Coronary artery (tissue), 2 donors: ENCODE measurements around the gene RASL11A.

Experiments used
- DNase-seq: peaks from one replicate; pipeline ENCODE4 v3.0.0-alpha.2; 2017; ENCODE audit warnings: low spot score
- H3K27ac ChIP-seq, 2 donors: fragments of 200-600 bp; sonication (generic); one replicate each; pipeline ENCODE4 v1.5.1; 2016 to 2019
- H3K4me3 ChIP-seq: fragments of 200-600 bp; sonication (generic); 2 replicates; pipeline ENCODE4 v1.5.1; 2016; ENCODE audit warnings: mild to moderate bottlenecking, moderate library complexity
- TF ChIP-seq, protein P1 (sequence below): fragments of 200-600 bp; sonication (generic); IDR thresholded peaks from one replicate; pipeline ENCODE4 v1.5.1; 2019; ENCODE audit warnings: antibody characterized with exemption

Gene RASL11A

DNA sequence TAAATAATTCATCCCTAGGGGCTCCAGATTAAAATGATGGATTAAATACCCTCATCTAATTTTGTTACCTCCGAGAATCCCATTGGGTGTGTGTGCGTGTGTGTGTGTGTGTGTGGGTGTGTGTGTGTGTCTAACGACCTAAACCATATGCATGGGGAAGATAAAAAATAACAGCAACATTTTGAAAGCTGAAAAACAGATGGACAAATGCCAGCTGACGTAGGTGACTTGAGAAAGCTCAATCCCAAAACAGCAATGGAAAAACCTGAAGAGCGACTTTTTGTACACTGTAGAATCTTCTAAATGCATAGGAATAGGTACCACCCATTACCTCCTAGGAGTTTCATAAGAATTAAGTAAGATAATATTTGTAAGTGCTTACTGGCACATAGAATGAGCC lies 27.9 kb upstream of the RASL11A start:
- DNase-seq, result no peak
- no peak overlapping the region for H3K4me3 ChIP-seq
- TF ChIP-seq, protein P1, sequence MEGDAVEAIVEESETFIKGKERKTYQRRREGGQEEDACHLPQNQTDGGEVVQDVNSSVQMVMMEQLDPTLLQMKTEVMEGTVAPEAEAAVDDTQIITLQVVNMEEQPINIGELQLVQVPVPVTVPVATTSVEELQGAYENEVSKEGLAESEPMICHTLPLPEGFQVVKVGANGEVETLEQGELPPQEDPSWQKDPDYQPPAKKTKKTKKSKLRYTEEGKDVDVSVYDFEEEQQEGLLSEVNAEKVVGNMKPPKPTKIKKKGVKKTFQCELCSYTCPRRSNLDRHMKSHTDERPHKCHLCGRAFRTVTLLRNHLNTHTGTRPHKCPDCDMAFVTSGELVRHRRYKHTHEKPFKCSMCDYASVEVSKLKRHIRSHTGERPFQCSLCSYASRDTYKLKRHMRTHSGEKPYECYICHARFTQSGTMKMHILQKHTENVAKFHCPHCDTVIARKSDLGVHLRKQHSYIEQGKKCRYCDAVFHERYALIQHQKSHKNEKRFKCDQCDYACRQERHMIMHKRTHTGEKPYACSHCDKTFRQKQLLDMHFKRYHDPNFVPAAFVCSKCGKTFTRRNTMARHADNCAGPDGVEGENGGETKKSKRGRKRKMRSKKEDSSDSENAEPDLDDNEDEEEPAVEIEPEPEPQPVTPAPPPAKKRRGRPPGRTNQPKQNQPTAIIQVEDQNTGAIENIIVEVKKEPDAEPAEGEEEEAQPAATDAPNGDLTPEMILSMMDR, result no peak
- no peak overlapping the region for H3K27ac ChIP-seq

DNA sequence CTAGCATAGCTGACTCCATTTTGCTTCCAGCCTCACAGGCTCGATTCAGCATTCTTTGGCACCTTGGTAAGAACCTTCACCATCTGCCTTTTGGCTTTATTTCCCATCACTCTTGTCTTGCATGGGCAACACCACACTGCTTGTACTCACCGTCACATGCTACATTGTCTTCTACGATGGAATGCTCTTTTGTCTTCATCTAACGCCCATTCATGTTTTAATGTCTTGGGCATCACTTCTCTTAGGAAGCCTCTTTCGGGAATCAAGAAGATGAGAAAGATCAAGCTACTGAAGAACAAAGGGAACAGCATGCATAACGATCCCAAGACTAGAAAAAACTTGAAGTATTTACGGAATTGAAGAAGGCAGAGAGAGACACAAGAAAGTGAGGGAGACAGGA lies 25.0 kb upstream of the RASL11A start:
- H3K27ac ChIP-seq, result no peak overlapping the region
- DNase-seq, result no peak
- TF ChIP-seq, protein P1, result no peak
- no peak overlapping the region for H3K4me3 ChIP-seq

DNA sequence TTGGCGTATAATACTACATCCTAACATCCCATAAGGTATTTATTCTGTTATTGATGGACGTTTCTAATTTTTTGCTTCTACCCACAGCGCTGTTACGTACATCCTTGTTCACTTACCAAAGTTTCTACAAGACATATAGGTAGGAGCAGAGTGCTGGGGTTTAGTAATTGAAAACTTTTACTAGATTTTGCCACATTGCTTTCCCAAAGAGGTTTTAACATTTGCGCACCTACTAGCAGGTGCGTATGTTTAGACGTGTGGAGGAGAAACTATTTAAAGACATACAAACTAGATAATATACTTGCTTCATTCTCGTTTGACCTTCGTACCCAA lies 19.8 kb upstream of the RASL11A start:
- Histone ChIP-seq H3K4me3 (peak overlapping the region; percentile 95), H3K27ac (peak overlapping the region; percentile 95 to 96)
- TF ChIP-seq, protein P1, result no peak
- no peak for DNase-seq

DNA sequence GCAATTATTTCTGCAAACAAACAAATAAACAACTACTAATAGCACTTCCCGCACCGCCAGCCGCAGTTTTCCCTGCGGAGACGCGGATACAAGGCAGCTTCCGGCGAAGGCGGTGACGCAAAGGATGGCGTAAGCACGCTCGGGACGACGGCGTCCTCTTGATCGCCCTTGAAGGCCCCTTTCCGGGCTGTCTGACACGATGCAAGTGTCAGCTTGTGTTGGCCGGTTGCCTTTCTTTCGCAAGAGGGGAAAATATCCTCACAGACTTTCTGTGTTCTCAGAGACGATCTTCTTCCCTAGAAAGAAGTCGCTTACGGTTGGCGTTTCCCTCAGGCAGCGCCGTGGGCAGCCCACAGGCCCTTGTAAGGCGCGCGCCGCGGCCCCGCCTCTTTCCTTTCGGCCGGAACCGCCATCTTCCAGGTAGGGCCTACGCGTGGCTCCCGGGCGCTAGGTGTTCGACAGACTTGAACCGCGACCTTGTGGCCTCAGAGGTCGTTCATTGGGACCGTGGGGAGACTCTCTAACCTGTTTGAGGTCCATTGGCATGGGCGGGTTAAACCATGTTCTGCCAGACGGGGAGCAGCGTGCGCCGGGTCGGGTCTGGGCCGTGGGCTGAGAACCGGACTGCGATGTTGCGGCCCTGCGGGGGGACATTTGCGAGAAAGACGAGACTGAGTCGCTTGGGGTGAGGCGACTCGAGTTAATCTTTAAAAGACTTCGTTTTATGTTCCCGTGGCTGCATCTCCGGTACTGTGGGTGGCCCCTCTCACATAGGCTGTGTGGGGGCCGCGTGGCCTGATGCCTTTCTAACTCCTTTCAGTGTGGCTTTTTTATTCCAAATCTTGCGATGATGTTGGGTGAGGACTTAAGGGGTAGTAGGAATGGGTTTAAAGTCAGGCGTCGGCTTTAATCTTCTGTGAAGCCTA lies 19.2 kb upstream of the RASL11A start, which contains the start of gene RPL21:
RPL21 (plus strand) TSS at position 393 of the 926 bp plus-strand sequence. CDS start 2,219 bp downstream, outside the sequence.
- peak within 1 kb of the TSS; percentile 95 for H3K4me3 ChIP-seq
- peak; percentile 97 for DNase-seq
- H3K27ac ChIP-seq, result peak within 1 kb of the TSS; percentile 95 to 96
- TF ChIP-seq, protein P1, result no peak

DNA sequence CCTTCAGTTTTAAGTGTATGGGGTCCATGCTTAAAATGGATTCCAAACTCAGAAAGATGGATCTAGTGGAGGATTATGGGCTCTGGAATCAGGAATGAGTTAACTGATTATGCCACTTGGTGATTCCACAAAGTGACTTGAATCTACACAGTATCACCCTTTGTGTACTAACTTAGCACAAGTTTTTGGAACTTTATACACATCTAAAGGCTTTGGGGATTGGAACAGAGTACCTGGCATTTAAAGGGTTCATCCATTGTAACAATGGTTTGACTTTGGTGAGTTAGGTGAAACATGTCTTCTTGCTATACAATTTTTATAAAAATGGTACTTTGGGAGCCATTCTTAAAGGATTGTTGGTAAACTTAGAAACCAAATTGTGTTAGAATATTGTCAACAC lies 18.2 kb upstream of the RASL11A start:
- Histone ChIP-seq H3K27ac (peak overlapping the region; percentile 95 to 96), H3K4me3 (peak overlapping the region; percentile 95)
- TF ChIP-seq, protein P1, result no peak
- no peak for DNase-seq

DNA sequence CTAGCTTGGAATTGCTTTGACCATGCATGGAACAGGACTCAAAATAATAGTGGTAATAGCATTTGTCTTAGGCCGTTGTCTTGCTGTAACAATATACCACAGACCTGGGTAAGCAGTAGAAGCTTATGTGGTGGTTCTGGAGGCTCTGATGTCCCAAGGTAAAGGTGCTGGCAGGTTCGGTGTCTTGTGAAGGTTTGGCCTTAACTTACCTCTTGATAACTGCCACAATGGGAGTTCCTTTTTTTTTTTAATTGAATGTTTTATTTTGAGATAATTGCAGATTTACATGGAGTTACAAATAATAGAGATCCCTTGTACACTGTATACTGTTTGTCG lies 13.4 kb upstream of the RASL11A start:
- DNase-seq, result no peak
- TF ChIP-seq, protein P1, result no peak
- H3K27ac ChIP-seq, result no peak overlapping the region

More for the DNA sequence above, 13.4 kb upstream of the RASL11A start:
- no peak overlapping the region for H3K4me3 ChIP-seq
